Measurements from ENCODE around the gene MYL12A. TPM values are rescaled to one million over a fixed set of nuclear protein-coding genes. Genes with fewer than 3 reads are reported as not detected.

Gene MYL12A
- total and polyA plus RNA-seq, 2 of the 13 experiments (the other 11 are each of a cell fraction or from before 2014, with no cell fraction given) = 261 to 277 TPM

DNA sequence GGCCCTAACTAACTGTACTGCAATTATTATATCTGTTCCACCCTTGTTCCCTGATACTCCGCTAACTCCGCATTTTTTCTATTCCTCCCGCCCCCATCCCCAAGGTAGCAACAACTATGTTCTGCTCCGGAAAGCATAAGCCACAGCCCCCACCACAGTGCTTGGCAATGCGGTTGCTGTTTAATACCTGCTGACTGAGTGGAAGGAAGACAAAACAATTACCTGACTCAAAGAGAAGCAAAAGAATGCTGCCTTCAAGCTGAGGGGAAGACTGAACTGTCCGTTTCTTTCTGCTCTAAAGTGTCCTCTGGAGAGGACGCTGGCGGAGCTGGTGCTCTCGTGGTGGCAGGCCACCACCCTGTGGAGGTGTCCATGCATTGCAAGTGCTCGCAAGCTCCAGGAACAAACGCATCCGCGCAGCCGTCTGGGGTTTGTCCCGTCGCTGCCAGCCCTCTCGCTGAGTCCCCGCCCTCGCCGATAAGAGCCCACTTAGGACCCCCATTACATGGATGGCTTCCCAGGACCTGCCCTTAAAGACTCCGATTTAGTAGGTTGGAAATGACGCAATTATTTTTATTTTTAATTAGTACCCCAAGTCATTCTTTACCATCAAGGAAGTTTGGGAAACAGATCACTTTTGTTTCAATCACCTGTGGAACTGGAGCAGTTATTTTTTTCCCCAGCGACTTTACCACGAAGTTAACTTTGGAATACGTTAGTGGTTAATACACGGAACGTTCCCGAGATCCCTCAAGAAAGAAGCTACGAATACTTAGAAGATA, 1.6 kb upstream of the MYL12A start (continued):
- TF ChIP-seq, protein P1, sequence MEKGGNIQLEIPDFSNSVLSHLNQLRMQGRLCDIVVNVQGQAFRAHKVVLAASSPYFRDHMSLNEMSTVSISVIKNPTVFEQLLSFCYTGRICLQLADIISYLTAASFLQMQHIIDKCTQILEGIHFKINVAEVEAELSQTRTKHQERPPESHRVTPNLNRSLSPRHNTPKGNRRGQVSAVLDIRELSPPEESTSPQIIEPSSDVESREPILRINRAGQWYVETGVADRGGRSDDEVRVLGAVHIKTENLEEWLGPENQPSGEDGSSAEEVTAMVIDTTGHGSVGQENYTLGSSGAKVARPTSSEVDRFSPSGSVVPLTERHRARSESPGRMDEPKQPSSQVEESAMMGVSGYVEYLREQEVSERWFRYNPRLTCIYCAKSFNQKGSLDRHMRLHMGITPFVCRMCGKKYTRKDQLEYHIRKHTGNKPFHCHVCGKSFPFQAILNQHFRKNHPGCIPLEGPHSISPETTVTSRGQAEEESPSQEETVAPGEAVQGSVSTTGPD (CRISPR knock-in tag; IDR thresholded peaks at IDR 0.05) = peak; percentile 56; the same call in 1 of the 2 replicates
- TF ChIP-seq ZNF143 (CRISPR knock-in tag; IDR thresholded peaks at IDR 0.05) (no peak), ZNF335 (CRISPR knock-in tag; IDR thresholded peaks at IDR 0.05) (no peak), ZNF274 (CRISPR knock-in tag; IDR thresholded peaks at IDR 0.05) (0 out of 2 replicates have a peak, but pooled peaks have one; percentile 28), FOXA3 (CRISPR knock-in tag; IDR thresholded peaks at IDR 0.05) (peak; percentile 56; the same call in 1 of the 2 replicates), ZFP1 (CRISPR knock-in tag; IDR thresholded peaks at IDR 0.05) (no peak), MIXL1 (CRISPR knock-in tag; IDR thresholded peaks at IDR 0.05) (no peak; the same call in 1 of the 2 replicates), ISX (CRISPR knock-in tag; conservative IDR thresholded peaks at IDR 0.05) (no peak), ZBTB7B (CRISPR knock-in tag; IDR thresholded peaks at IDR 0.05) (peak; percentile 94), PRPF4 (IDR thresholded peaks at IDR 0.05; ENCODE audit: low read depth, low read length, poor library complexity, severe bottlenecking) (no peak), SP2 (CRISPR knock-in tag; IDR thresholded peaks at IDR 0.05) (no peak), CHCHD3 (CRISPR knock-in tag; IDR thresholded peaks at IDR 0.05) (no peak), ZNF501 (CRISPR knock-in tag; IDR thresholded peaks at IDR 0.05) (peak; percentile 89), YY1 (IDR thresholded peaks at IDR 0.05; ENCODE audit: insufficient read depth, insufficient replicate concordance, low read depth, low read length) (peak; percentile 58), SRSF9 (IDR thresholded peaks at IDR 0.05; ENCODE audit: borderline replicate concordance, insufficient read depth, low read depth, low read length, poor library complexity, severe bottlenecking) (no peak), ZNF558 (CRISPR knock-in tag; IDR thresholded peaks at IDR 0.05; ENCODE audit: borderline replicate concordance) (no peak)
- TF ChIP-seq, protein P2, sequence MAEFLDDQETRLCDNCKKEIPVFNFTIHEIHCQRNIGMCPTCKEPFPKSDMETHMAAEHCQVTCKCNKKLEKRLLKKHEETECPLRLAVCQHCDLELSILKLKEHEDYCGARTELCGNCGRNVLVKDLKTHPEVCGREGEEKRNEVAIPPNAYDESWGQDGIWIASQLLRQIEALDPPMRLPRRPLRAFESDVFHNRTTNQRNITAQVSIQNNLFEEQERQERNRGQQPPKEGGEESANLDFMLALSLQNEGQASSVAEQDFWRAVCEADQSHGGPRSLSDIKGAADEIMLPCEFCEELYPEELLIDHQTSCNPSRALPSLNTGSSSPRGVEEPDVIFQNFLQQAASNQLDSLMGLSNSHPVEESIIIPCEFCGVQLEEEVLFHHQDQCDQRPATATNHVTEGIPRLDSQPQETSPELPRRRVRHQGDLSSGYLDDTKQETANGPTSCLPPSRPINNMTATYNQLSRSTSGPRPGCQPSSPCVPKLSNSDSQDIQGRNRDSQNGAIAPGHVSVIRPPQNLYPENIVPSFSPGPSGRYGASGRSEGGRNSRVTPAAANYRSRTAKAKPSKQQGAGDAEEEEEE (CRISPR knock-in tag; IDR thresholded peaks at IDR 0.05; ENCODE audit: borderline replicate concordance) = no peak
- TF ChIP-seq, protein P3, sequence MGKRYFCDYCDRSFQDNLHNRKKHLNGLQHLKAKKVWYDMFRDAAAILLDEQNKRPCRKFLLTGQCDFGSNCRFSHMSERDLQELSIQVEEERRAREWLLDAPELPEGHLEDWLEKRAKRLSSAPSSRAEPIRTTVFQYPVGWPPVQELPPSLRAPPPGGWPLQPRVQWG (CRISPR knock-in tag; IDR thresholded peaks at IDR 0.05; ENCODE audit: borderline replicate concordance, low read depth) = no peak
- TF ChIP-seq, protein P4, sequence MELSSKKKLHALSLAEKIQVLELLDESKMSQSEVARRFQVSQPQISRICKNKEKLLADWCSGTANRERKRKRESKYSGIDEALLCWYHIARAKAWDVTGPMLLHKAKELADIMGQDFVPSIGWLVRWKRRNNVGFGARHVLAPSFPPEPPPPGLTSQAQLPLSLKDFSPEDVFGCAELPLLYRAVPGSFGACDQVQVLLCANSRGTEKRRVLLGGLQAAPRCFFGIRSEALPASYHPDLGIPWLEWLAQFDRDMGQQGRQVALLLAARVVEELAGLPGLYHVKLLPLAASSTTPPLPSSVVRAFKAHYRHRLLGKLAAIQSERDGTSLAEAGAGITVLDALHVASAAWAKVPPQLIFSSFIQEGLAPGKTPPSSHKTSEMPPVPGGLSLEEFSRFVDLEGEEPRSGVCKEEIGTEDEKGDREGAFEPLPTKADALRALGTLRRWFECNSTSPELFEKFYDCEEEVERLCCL (CRISPR knock-in tag; IDR thresholded peaks at IDR 0.05; ENCODE audit: borderline replicate concordance) = no peak
